Duodenal mucosa (tissue), 2 donors: ENCODE results near the gene ZNF581.
A peak's percentile ranks its signal among the peaks of the same experiment; 100 is the strongest.

Experiments used
- H3K27ac ChIP-seq: one replicate; pipeline ENCODE4 v1.7.0; 2013; ENCODE audit warnings: low read depth, low read length
- H3K27me3 ChIP-seq, 2 donors: one replicate each; pipeline ENCODE4 v1.7.0; 2013; ENCODE audit warnings: low read length in 2 of 2, control low read depth in 1 of 2; ENCODE audit not compliant: insufficient read depth in 2 of 2, control insufficient read depth in 1 of 2
- H3K36me3 ChIP-seq, 2 donors: one replicate each; pipeline ENCODE4 v1.7.0; 2013; ENCODE audit warnings: low read length in 2 of 2, control low read depth in 1 of 2; ENCODE audit not compliant: insufficient read depth in 2 of 2, control insufficient read depth in 1 of 2
- H3K4me1 ChIP-seq, 2 donors: one replicate each; pipeline ENCODE4 v1.7.0; 2013; ENCODE audit warnings: low read length in 2 of 2, control low read depth in 1 of 2; ENCODE audit not compliant: insufficient read depth in 2 of 2, control insufficient read depth in 1 of 2
- H3K4me3 ChIP-seq, 2 donors: one replicate each; pipeline ENCODE4 v1.7.0; 2013; ENCODE audit warnings: low read length in 2 of 2, low read depth in 1 of 2
- H3K9ac ChIP-seq, 2 donors: one replicate each; pipeline ENCODE4 v1.7.0; 2013; ENCODE audit warnings: low read length in 2 of 2, low read depth in 1 of 2
- H3K9me3 ChIP-seq, 2 donors: one replicate each; pipeline ENCODE4 v1.7.0; 2013; ENCODE audit warnings: low read length in 2 of 2, control low read depth in 1 of 2; ENCODE audit not compliant: control insufficient read depth in 1 of 2

Gene ZNF581

GRCh38 chr19:55626350-55626749 lies 17.1 kb upstream of the ZNF581 start:
- H3K27ac ChIP-seq = peak overlapping the region; percentile 10
- no peaks in the 10 kb centered on the region for H3K27me3 ChIP-seq
- H3K9me3 ChIP-seq = no peaks in the 10 kb centered on the region
- H3K36me3 ChIP-seq = peaks cover 0 to under 1% of the 10 kb centered on the region in 2 donors
- H3K4me1 ChIP-seq = peaks cover 14 to 19% of the 10 kb centered on the region in 2 donors
- no peak overlapping the region for H3K4me3 ChIP-seq
- H3K9ac ChIP-seq = peak overlapping the region in 1 of 2 donors; percentile 47

GRCh38 chr19:55632463-55632834 lies 11.0 kb upstream of the ZNF581 start:
- no peaks in the 10 kb centered on the region for H3K36me3 ChIP-seq
- H3K9me3 ChIP-seq = no peaks in the 10 kb centered on the region
- peaks cover 14 to 26% of the 10 kb centered on the region in 2 donors for H3K4me1 ChIP-seq
- H3K9ac ChIP-seq = no peak overlapping the region
- H3K27ac ChIP-seq = no peak overlapping the region
- H3K4me3 ChIP-seq = no peak overlapping the region
- no peaks in the 10 kb centered on the region for H3K27me3 ChIP-seq

GRCh38 chr19:55633861-55634260 lies 9.6 kb upstream of the ZNF581 start:
- Histone ChIP-seq H3K36me3 (no peaks in the 10 kb centered on the region), H3K9me3 (no peaks in the 10 kb centered on the region), H3K27me3 (no peaks in the 10 kb centered on the region), H3K4me1 (peaks cover 14 to 26% of the 10 kb centered on the region in 2 donors), H3K4me3 (no peak overlapping the region), H3K27ac (no peak overlapping the region), H3K9ac (no peak overlapping the region)

- Histone ChIP-seq H3K9me3 (no peaks in the 10 kb centered on the region), H3K9ac (peak overlapping the region; percentile 90 to 99), H3K4me1 (peaks cover 14 to 34% of the 10 kb centered on the region in 2 donors), H3K27me3 (no peaks in the 10 kb centered on the region), H3K4me3 (peak overlapping the region; percentile 92 to 94), H3K36me3 (no peaks in the 10 kb centered on the region), H3K27ac (peak overlapping the region; percentile 80)
Measured at GRCh38 chr19:55635334-55635717, 8.1 kb upstream of the ZNF581 start.

GRCh38 chr19:55635856-55636440 lies 7.5 kb upstream of the ZNF581 start:
- Histone ChIP-seq H3K36me3 (no peaks in the 10 kb centered on the region), H3K4me1 (peaks cover 14 to 37% of the 10 kb centered on the region in 2 donors), H3K27me3 (no peaks in the 10 kb centered on the region), H3K27ac (no peak overlapping the region), H3K9ac (peak overlapping the region; percentile 90 to 99), H3K9me3 (no peaks in the 10 kb centered on the region), H3K4me3 (peak overlapping the region; percentile 92 to 94)

GRCh38 chr19:55636723-55637122 lies 6.7 kb upstream of the ZNF581 start:
- no peaks in the 10 kb centered on the region for H3K27me3 ChIP-seq
- no peaks in the 10 kb centered on the region for H3K9me3 ChIP-seq
- no peak overlapping the region for H3K27ac ChIP-seq
- peak overlapping the region in 1 of 2 donors; percentile 92 for H3K4me3 ChIP-seq
- H3K36me3 ChIP-seq = no peaks in the 10 kb centered on the region
- H3K4me1 ChIP-seq = peaks cover 16 to 41% of the 10 kb centered on the region in 2 donors
- H3K9ac ChIP-seq = no peak overlapping the region

- Histone ChIP-seq H3K27me3 (no peaks in the 10 kb centered on the region), H3K9ac (no peak overlapping the region), H3K9me3 (no peaks in the 10 kb centered on the region), H3K4me3 (no peak overlapping the region), H3K36me3 (no peaks in the 10 kb centered on the region), H3K27ac (no peak overlapping the region), H3K4me1 (peaks cover 24 to 39% of the 10 kb centered on the region in 2 donors)
Measured at GRCh38 chr19:55637534-55637933, 5.9 kb upstream of the ZNF581 start.

GRCh38 chr19:55638864-55639359 lies 4.5 kb upstream of the ZNF581 start:
- Histone ChIP-seq H3K9me3 (no peaks in the 10 kb centered on the region), H3K27me3 (no peaks in the 10 kb centered on the region), H3K4me1 (peaks cover 28 to 46% of the 10 kb centered on the region in 2 donors), H3K27ac (no peak overlapping the region), H3K36me3 (no peaks in the 10 kb centered on the region), H3K9ac (no peak overlapping the region), H3K4me3 (no peak overlapping the region)

GRCh38 chr19:55640043-55640576 lies 3.3 kb upstream of the ZNF581 start:
- H3K4me3 ChIP-seq = peak overlapping the region; percentile 65 to 78
- H3K9ac ChIP-seq = peak overlapping the region; percentile 48 to 77
- peaks cover 6 to 7% of the 10 kb centered on the region in 2 donors for H3K36me3 ChIP-seq
- peaks cover 36 to 58% of the 10 kb centered on the region in 2 donors for H3K4me1 ChIP-seq
- no peaks in the 10 kb centered on the region for H3K27me3 ChIP-seq
- no peak overlapping the region for H3K27ac ChIP-seq
- H3K9me3 ChIP-seq = no peaks in the 10 kb centered on the region

- H3K4me1 ChIP-seq = peaks cover 33 to 52% of the 10 kb centered on the region in 2 donors
- H3K27ac ChIP-seq = peak within 1 kb of the TSS; percentile 67
- H3K9ac ChIP-seq = peak within 1 kb of the TSS; percentile 57 to 77
- H3K27me3 ChIP-seq = no peaks in the 10 kb centered on the region
- H3K36me3 ChIP-seq = peaks cover 9 to 14% of the 10 kb centered on the region in 2 donors
- no peaks in the 10 kb centered on the region for H3K9me3 ChIP-seq
- peak within 1 kb of the TSS; percentile 65 to 78 for H3K4me3 ChIP-seq
Measured at GRCh38 chr19:55640577-55641425, 2.6 kb upstream of the ZNF581 start, which contains the start of gene ZNF580. Gene ZNF580 (plus strand): TSS chr19:55641002. CDS start chr19:55642509, 1,507 bp downstream.
